Measurements from ENCODE around the gene RAB14. TPM values are rescaled to one million over a fixed set of nuclear protein-coding genes. Genes with fewer than 3 reads are reported as not detected.
A peak's percentile ranks its signal among the peaks of the same experiment; 100 is the strongest.
"Not testable (repeated sequence)": the region's sequence is repeated elsewhere in the genome, so short reads cannot be mapped to it uniquely, and the experiment has no call there.

Gene RAB14
- total RNA-seq, 2 experiments from 2014 or later, result 58.4 to 61.0 TPM

DNA sequence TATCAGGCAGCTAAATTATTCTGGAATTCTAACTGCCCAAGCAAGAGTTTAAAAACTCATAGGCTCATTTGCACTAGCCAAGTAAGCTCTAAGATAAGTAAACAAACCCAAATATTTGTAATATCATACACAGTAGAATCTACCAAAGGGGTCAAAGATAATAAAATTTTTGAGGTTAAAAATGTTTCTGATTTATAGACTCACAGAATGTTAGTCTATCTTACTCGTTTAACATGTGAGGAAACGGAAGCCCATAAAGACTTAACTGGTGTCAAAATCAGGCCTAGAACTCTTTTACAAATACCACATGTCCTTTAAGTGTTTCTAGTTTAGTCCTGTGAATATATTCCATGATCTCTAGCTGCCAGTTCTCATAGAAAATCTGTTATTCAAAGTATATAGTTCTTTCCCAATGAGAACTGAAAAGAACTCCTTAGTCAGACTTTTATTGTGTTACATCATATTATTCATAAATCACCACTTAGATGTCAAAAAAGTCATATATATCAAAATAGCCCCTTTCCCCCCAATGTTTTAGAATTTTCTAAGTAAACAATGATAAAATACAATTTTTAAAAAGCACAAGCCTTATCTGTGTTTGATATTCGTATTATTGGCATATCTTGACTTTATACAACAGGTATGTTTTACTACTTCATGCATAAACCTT, 13.9 kb downstream of the RAB14 start:
- Mint-ChIP-seq H3K4me3 (no peak overlapping the region), H3K4me1 (peaks cover 75% of the 10 kb centered on the region), H3K27me3 (no peaks in the 10 kb centered on the region), H3K27ac (peak overlapping the region; percentile 62), H3K9me3 (no peaks in the 10 kb centered on the region), H3K36me3 (peaks cover 41% of the 10 kb centered on the region)
- no peak for DNase-seq

DNA sequence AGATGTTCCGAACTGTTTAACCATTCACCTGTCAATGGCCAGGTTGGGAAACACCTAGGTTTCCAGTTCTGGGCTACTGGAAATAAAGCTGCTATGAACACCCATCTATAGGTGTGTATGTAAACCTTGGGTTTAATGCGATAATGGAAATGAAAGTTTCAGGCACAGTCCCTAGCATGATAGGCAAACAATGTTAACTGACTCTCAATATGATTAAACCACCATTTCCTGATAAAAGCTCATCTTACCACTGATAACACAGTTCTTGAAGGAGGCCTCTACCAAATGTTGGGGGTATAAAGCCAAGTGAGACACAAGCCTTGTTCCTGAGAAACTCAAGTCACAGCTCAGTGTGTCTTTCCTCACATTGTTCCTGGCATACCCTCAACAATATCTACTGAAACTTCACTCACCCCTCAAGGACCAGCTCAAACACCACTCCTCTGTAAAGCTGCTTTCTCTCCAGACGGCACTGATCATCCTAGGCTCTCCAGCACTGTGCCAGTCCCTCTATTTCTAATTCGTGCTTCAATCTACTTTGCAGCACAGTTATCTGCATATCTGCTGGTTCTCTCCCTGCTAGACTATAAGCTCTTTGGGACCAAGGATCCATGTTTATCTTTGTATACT, 15.8 kb downstream of the RAB14 start:
- H3K27ac Mint-ChIP-seq, result peak overlapping the region; percentile 89
- DNase-seq, result no peak
- H3K36me3 Mint-ChIP-seq, result peaks cover 55% of the 10 kb centered on the region
- peaks cover 66% of the 10 kb centered on the region for H3K4me1 Mint-ChIP-seq
- H3K4me3 Mint-ChIP-seq, result no peak overlapping the region
- no peaks in the 10 kb centered on the region for H3K27me3 Mint-ChIP-seq
- no peaks in the 10 kb centered on the region for H3K9me3 Mint-ChIP-seq

DNA sequence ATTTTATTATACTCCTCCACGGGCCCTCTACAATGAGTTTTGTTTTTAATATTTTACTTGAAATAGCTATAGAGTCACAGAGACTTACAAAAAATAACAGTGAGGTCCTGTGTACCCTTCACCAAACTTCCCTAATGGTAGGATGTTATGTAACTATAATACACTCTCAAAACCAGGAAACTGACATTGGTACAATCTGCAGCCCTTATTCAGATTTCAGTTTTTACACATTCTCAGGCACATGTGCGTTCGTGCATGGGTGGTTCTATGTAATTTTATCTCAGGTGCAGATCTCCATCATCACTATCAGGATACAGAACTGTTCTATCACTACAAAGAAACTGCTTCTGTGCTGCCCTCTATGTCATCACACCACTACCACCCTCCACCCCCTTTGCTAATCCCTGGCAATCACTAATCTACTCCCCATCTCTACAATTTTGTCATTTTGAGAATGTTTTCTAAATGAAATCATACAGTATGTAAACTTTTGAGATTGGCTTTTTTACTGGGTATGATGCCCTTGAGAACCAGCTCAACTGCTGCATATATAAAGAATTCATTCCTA, 16.4 kb downstream of the RAB14 start:
- peaks cover 63% of the 10 kb centered on the region for H3K4me1 Mint-ChIP-seq
- peaks cover 52% of the 10 kb centered on the region for H3K36me3 Mint-ChIP-seq
- no peak for DNase-seq
- no peak overlapping the region for H3K4me3 Mint-ChIP-seq
- no peaks in the 10 kb centered on the region for H3K27me3 Mint-ChIP-seq
- H3K27ac Mint-ChIP-seq, result peak overlapping the region; percentile 89
- H3K9me3 Mint-ChIP-seq, result no peaks in the 10 kb centered on the region

DNA sequence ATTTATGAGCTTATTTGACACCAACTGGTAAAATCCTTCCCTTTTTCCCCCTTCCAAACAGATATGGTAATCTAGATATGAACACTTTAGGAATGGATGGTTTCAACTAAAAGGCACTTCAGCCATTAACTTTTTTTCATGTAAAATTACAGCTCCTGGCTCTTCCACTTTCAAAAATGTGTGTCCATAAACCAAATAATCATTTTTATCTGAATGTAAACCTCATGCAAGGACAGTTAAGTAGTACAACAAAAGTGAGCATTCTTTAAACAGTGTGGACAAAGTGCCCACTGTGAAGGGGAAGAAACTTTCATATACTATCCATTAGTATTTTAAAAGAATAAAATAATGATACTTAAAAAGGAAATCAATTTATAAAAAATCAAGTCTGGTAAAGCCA, 17.2 kb downstream of the RAB14 start:
- Mint-ChIP-seq H3K36me3 (peaks cover 50% of the 10 kb centered on the region), H3K27ac (no peak overlapping the region), H3K27me3 (no peaks in the 10 kb centered on the region), H3K4me1 (peaks cover 62% of the 10 kb centered on the region), H3K4me3 (no peak overlapping the region), H3K9me3 (no peaks in the 10 kb centered on the region)
- no peak for DNase-seq

DNA sequence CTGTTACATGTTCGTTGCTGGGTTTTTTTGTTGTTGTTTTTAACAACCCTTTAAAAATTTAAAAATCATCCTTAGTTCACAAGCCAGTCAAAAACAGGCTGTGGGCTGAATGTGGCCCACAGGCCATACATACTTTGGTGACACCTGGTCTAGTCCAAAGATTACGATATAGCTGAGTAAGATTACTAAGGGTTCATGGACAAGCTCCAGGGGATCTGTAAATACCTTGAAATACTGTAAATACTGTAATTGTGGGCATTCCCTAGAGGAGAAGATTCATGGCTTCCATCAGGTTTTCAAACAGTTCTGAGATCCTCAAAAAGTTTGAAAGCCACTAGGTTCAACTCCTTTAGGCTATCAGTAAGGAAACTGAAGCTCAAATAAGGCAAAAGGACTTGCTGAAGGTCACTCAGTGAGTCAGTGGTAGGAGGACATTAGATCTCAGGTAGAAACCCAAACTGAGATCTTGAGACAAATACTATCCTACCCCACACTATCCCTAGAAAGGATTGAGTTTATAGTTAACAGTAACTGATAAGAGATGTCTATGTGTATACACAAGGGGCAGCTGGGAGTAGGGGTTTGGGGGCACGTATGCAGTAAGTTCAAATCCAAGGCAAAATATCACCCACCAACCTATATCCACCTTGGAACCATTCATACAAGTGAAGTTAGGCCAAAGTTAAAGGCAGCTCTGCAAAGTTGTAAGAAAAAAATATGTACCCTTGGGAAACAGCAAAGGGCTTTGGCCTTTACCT, 17.8 kb downstream of the RAB14 start:
- H3K27ac Mint-ChIP-seq, result peak overlapping the region; percentile 45
- no peaks in the 10 kb centered on the region for H3K27me3 Mint-ChIP-seq
- no peak for DNase-seq
- no peaks in the 10 kb centered on the region for H3K9me3 Mint-ChIP-seq
- H3K36me3 Mint-ChIP-seq, result peaks cover 47% of the 10 kb centered on the region
- peaks cover 57% of the 10 kb centered on the region for H3K4me1 Mint-ChIP-seq
- H3K4me3 Mint-ChIP-seq, result no peak overlapping the region

DNA sequence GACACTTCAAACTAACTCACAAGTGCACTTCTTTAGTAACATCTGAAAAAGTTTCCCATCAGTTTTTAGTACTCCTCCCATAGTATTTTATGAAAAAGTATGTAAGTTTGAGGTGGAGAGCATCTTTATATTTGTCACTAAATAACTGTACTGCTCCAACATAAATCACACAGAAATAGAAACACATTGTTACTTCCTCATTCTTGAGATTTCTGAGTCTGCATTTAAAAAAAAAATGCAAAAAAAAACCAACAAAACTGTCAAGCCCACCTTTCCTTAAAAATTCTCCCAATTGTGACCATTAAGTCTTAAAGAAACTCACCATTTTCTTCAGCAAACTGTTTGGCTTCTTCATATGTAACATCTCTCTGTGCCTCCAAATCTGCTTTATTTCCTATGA, 18.7 kb downstream of the RAB14 start:
- Mint-ChIP-seq H3K27ac (peak overlapping the region; percentile 73), H3K4me1 (peaks cover 54% of the 10 kb centered on the region), H3K27me3 (no peaks in the 10 kb centered on the region), H3K36me3 (peaks cover 43% of the 10 kb centered on the region), H3K4me3 (no peak overlapping the region), H3K9me3 (no peaks in the 10 kb centered on the region)
- DNase-seq, result no peak

DNA sequence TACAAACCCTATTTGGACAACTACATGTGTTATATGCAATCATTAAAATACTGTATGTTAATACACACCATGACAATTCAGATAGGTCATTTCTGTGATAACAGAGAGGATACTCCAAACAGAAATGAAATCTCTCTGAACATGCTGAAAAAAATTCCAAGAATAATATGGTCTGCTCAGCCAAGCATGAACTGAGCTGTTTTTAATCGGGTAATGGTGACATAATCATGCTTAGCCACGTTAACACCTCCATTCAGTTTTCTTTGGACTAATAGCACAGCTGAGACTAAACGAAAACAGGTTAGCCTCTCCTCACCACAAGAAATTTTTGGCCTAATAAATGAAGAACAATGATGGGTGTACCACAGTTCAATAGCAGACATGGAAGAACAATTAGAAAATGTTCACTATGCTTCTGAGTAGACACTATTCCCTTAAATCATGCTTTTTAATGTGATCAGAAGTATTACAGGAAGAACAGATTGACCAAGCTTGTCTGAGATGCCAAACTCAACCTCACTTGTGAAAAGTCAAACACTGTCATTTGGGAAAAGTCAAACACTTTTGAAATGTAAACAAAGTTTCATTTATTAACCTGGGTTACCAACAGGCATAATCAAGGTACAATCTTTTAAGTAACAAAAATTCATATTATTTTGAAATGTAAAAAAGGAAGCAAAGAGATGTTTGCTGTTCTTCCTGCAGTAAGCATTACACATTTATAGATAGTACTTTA, 19.4 kb downstream of the RAB14 start:
- Mint-ChIP-seq H3K4me3 (no peak overlapping the region), H3K36me3 (peaks cover 46% of the 10 kb centered on the region), H3K27ac (peak overlapping the region; percentile 7), H3K27me3 (no peaks in the 10 kb centered on the region), H3K4me1 (peaks cover 47% of the 10 kb centered on the region), H3K9me3 (no peaks in the 10 kb centered on the region)
- DNase-seq, result no peak

DNA sequence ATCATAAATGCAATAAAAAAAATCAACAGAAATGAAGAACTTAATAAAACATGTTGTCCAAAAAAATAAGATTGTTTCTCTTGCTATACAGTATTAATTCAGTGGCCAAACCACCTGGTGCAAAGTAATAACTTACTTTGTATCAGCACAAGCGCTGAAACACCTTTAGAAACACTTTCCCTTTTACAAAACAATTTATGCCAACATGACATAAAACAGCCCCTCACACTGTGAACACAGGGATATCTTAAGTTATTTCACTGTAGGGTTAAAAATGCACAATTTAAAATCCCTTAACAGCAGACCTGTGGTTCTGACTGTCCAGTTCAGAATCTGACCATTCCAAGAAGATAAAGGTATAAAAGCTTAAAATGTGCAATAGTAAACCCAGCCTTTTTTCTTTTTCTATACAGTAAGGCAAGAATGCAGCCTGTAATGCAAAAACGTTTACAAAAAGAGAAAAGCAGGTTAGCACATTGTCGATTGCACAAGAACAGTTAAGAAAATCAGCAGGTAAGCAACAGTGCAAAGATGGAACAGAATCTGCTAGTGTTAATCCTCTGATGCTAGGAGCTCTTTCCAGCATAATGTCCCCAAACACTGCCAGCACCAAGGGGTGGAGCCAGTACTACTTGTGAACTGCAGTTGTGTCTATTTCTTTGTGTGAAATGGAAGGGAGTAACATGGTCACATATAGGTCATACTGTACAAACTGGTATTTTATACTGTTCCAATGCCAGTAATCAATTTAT, 21.6 kb downstream of the RAB14 start:
- H3K4me1 Mint-ChIP-seq, result peaks cover 31% of the 10 kb centered on the region
- no peaks in the 10 kb centered on the region for H3K27me3 Mint-ChIP-seq
- no peaks in the 10 kb centered on the region for H3K9me3 Mint-ChIP-seq
- H3K36me3 Mint-ChIP-seq, result peaks cover 31% of the 10 kb centered on the region
- peak overlapping the region; percentile 31 for H3K27ac Mint-ChIP-seq
- no peak overlapping the region for H3K4me3 Mint-ChIP-seq
- DNase-seq, result no peak

DNA sequence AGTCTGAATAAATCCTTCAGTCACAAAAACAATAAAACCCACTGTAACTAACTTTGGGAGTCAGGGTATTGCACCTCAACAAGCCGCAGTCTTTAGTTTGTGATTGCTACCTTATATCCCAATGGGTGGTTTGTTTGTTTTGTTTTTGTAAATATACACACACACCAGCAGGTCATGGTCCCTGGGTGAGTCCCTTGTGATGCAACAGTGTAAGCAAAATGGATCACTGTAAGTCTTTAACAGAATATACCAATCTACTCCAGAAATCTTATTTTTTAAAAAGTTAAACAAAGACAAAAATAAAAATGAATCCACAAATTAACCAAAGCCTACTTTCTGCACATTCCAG, 22.3 kb downstream of the RAB14 start:
- not testable (repeated sequence) for DNase-seq, H3K27me3 Mint-ChIP-seq, H3K9me3 Mint-ChIP-seq, H3K4me3 Mint-ChIP-seq
- H3K27ac Mint-ChIP-seq, result peak overlapping the region; percentile 31
- peaks cover 25% of the 10 kb centered on the region for H3K36me3 Mint-ChIP-seq
- H3K4me1 Mint-ChIP-seq, result peaks cover 25% of the 10 kb centered on the region

DNA sequence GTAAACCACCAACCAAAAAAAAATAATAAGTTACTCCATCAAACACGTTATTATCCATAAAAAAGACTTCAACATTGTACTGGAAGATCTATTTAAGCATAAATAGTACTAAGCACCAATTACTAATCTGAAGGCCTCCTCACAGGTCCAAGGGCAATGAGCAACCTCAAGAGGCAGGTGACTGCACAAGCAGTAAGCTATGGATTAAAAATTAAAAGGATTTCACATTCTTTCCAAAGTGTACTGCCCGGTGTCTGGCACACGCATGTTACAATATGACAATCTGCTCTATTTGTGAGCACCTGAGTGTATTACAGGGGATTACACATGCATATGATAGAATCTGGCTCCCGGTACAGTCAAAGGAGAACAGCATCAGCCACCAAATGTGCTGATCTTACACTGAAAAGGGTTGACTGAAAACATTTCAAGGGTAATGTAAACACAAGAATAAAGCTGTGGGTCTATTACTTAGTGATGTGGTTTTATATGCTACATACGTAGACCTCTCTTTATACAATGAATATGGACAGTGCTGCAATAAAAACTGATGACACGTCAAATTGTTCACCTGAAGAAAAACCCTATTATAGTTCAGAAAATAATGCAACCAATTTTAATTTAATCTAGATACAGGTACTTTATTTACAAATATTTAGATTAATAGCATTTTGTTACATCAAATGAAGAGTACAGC, 22.8 kb downstream of the RAB14 start:
- peaks cover 27% of the 10 kb centered on the region for H3K36me3 Mint-ChIP-seq
- H3K4me1 Mint-ChIP-seq, result peaks cover 24% of the 10 kb centered on the region
- peak overlapping the region; percentile 22 for H3K27ac Mint-ChIP-seq
- H3K27me3 Mint-ChIP-seq, result no peaks in the 10 kb centered on the region
- H3K4me3 Mint-ChIP-seq, result no peak overlapping the region
- H3K9me3 Mint-ChIP-seq, result no peaks in the 10 kb centered on the region
- no peak for DNase-seq

DNA sequence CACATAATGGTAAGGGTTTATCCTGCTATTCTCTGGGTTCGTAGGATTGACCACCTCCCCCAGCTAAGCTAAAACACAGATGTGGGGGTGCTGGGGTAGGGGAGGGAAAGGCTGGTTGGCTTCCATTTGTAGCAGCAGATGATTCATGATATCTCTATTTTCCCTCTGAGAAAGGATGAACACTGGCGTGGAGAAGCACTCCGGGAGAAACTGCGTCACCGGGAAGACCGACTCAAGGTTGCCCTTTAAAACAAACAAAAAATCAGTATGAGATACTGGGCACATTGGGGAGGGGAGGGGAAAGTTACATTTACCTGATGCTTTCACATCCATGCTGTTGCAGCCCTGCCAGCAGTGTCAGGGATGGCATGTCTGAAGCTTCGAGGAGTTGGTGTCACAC, 28.2 kb downstream of the RAB14 start:
- H3K4me1 Mint-ChIP-seq, result peaks cover 10% of the 10 kb centered on the region
- no peak for DNase-seq
- H3K36me3 Mint-ChIP-seq, result peaks cover 37% of the 10 kb centered on the region
- no peak overlapping the region for H3K4me3 Mint-ChIP-seq
- peak overlapping the region; percentile 42 for H3K27ac Mint-ChIP-seq
- H3K9me3 Mint-ChIP-seq, result no peaks in the 10 kb centered on the region
- H3K27me3 Mint-ChIP-seq, result no peaks in the 10 kb centered on the region

DNA sequence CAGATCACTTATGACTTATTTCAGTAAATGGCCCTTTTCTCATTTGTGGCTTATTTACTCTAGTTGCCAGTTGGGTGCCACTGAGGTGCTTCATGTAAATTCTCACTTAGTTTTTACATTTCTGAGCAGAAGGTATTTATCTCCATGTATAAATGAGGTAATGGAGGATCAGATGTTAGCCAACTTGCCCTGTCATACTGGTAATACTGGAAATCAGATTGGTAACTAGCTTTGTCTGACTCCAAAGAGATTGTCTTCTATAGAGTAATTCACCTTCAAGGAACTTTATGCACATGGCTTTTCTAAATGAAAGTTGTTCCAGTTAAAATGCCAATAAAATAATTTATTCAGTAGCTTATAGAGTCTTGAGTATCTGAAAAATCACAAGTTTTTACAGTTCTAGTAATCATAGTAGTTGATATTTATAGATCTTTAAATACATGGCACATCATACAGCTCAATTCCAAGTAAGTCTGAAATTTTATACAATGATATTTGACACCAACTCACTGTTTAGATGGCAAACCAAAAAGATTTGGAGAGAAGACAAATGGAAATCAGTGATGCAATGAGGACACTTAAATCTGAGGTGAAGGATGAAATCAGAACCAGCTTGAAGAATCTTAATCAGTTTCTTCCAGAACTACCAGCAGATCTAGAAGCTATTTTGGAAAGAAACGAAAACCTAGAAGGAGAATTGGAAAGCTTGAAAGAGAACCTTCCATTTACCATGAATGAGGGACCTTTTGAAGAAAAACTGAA, 28.8 kb downstream of the RAB14 start:
- Mint-ChIP-seq H3K4me3 (no peak overlapping the region), H3K36me3 (peaks cover 42% of the 10 kb centered on the region)

DNA sequence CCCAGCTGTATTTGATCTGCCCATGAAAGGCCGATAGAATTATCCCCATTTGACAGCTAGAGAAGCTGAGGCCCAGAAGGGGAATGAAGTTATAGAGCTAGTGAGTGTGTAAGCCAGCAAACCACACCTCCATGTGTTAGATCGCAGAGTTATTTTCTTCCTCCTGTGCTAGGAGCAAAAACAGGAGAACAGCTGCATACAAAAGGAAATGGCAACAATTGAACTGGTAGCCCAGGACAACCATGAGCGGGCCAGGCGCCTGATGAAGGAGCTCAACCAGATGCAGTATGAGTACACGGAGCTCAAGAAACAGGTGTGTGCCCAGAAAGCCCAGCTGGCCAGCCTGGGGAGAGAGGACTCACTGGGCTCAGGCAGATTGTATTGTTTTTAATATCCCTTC, 30.4 kb downstream of the RAB14 start:
- H3K4me1 Mint-ChIP-seq, result peaks cover 18% of the 10 kb centered on the region
- peaks cover 43% of the 10 kb centered on the region for H3K36me3 Mint-ChIP-seq
- H3K9me3 Mint-ChIP-seq, result no peaks in the 10 kb centered on the region
- no peaks in the 10 kb centered on the region for H3K27me3 Mint-ChIP-seq
- H3K27ac Mint-ChIP-seq, result no peak overlapping the region
- DNase-seq, result no peak
- H3K4me3 Mint-ChIP-seq, result no peak overlapping the region

More for the DNA sequence above, 28.8 kb downstream of the RAB14 start:
- no peak for DNase-seq
- peaks cover 16% of the 10 kb centered on the region for H3K4me1 Mint-ChIP-seq
- H3K9me3 Mint-ChIP-seq, result no peaks in the 10 kb centered on the region
- H3K27me3 Mint-ChIP-seq, result no peaks in the 10 kb centered on the region
- H3K27ac Mint-ChIP-seq, result peak overlapping the region; percentile 23
